22Rv1 (cell line): ENCODE data around the gene BANF1.

ENCODE experiments used
- CTCF ChIP-seq: fragments of 450-650 bp; IDR thresholded peaks from 2 replicates; pipeline ENCODE4 v1.5.1; 2017; ENCODE audit warnings: mild to moderate bottlenecking
- ZFX ChIP-seq: fragments of 450-650 bp; IDR thresholded peaks from 2 replicates; pipeline ENCODE4 v1.6.1; 2017; ENCODE audit warnings: antibody characterized with exemption, borderline replicate concordance

GRCh38 chr11:65987336-65987735, 15.0 kb upstream of the BANF1 start:
- no peak for TF ChIP-seq CTCF
- no peak for TF ChIP-seq ZFX
